Posterior cingulate gyrus (tissue), 11 donors: Measurements from ENCODE around the gene TNFSF13.

Experiments
- DNase-seq, 10 donors: peaks; one replicate each; pipeline versions ENCODE4 v3.0.0 to v3.0.0-alpha.2; 2020 to 2021; ENCODE audit warnings: mixed read lengths in 3 of 10
- intact Hi-C: fragments of 100-400 bp; cut with DNase I; formaldehyde crosslinking; loops from one replicate; pipeline ENCODE4 v1.15.1; 2023

TNFSF13 gene

GRCh38 chr17:7572588-7573323, 14.2 kb downstream of the TNFSF13 start:
- DNase-seq: peak in 9 of 10 donors; percentile 99 to 100 (median 100)
- intact Hi-C loops: loop anchor here (1.0 to 5.0 kb wide), 2 partner anchors 11 to 115 kb away; partner anchors contain the start of genes MPDU1, TP53 and WRAP53

GRCh38 chr17:7573324-7574080, 15.0 kb downstream of the TNFSF13 start:
- peak; percentile 79 to 98 (median 86) for DNase-seq
- intact Hi-C loops: loop anchor here (1.0 to 5.0 kb wide), 2 partner anchors 10 to 114 kb away; partner anchors contain the start of genes MPDU1, TP53 and WRAP53

GRCh38 chr17:7574176-7574953, 15.8 kb downstream of the TNFSF13 start:
- peak in 2 of 10 donors; percentile 8 to 13 for DNase-seq
- intact Hi-C loops: loop anchor here (5.0 kb wide), 1 partner anchor 113 kb away; the partner anchor contains the start of genes TP53 and WRAP53

- intact Hi-C loops: no loop called here
- peak in 1 of 10 donors; percentile 17 for DNase-seq
Observed at GRCh38 chr17:7575481-7575883, 16.9 kb downstream of the TNFSF13 start.

GRCh38 chr17:7575959-7576358, 17.4 kb downstream of the TNFSF13 start:
- peak in 1 of 10 donors; percentile 20 for DNase-seq
- intact Hi-C loops: no loop called here

GRCh38 chr17:7576432-7576937, 17.9 kb downstream of the TNFSF13 start:
- intact Hi-C loops: no loop called here
- peak in 2 of 10 donors; percentile 25 to 35 for DNase-seq

GRCh38 chr17:7577327-7578199, 19.0 kb downstream of the TNFSF13 start:
- intact Hi-C loops: no loop called here
- peak in 2 of 10 donors; percentile 35 to 43 for DNase-seq

GRCh38 chr17:7579001-7579833, 20.7 kb downstream of the TNFSF13 start, which contains the start of gene CD68:
TSS of gene CD68 (plus strand) at chr17:7579638. CDS start at chr17:7579678, 40 bp downstream.
- intact Hi-C loops: no loop called here

GRCh38 chr17:7579834-7580603, 21.5 kb downstream of the TNFSF13 start:
- intact Hi-C loops: loop anchor here (10.0 kb wide), 1 partner anchor 145 kb away; the partner anchor contains the start of genes FGF11 and TMEM102
- DNase-seq: peak in 1 of 10 donors; percentile 43

More at GRCh38 chr17:7579001-7579833, 20.7 kb downstream of the TNFSF13 start, which contains the start of gene CD68:
- peak in 1 of 10 donors; percentile 34 for DNase-seq

- peak in 1 of 10 donors; percentile 53 for DNase-seq
- intact Hi-C loops: loop anchor here (10.0 kb wide), 1 partner anchor 146 kb away; the partner anchor contains the start of genes FGF11 and TMEM102
Observed at GRCh38 chr17:7580604-7581575, 22.3 kb downstream of the TNFSF13 start.

- intact Hi-C loops: loop anchor here (1.0 to 10.0 kb wide), 2 partner anchors 9 to 148 kb away; partner anchors contain the start of genes FGF11 and TMEM102
- DNase-seq: peak in 2 of 10 donors; percentile 71 to 88
Observed at GRCh38 chr17:7582396-7583252, 24.1 kb downstream of the TNFSF13 start.

- intact Hi-C loops: loop anchor here (1.0 to 10.0 kb wide), 2 partner anchors 10 to 149 kb away; partner anchors contain the start of genes FGF11 and TMEM102
- peak; percentile 93 to 99 (median 95) for DNase-seq
Observed at GRCh38 chr17:7583253-7584109, 24.9 kb downstream of the TNFSF13 start, which contains the start of gene MPDU1. TSS of gene MPDU1 (plus strand) at chr17:7583852. CDS start at chr17:7583863, 11 bp downstream.

- intact Hi-C loops: loop anchor here (10.0 kb wide), 1 partner anchor 152 kb away; the partner anchor contains the start of genes FGF11 and TMEM102
Observed at GRCh38 chr17:7586673-7587419, 28.3 kb downstream of the TNFSF13 start.

More at GRCh38 chr17:7586673-7587419, 28.3 kb downstream of the TNFSF13 start:
- DNase-seq: peak in 2 of 10 donors; percentile 45
